HG03460 (cell line): ENCODE results near the gene HDAC9.

ENCODE experiments used
- ATAC-seq: cut with Tn5 transposase; IDR thresholded peaks from one replicate; pipeline ENCODE4 v1.9.1; 2021; ENCODE audit not compliant: unreplicated experiment

The HDAC9 gene

DNA sequence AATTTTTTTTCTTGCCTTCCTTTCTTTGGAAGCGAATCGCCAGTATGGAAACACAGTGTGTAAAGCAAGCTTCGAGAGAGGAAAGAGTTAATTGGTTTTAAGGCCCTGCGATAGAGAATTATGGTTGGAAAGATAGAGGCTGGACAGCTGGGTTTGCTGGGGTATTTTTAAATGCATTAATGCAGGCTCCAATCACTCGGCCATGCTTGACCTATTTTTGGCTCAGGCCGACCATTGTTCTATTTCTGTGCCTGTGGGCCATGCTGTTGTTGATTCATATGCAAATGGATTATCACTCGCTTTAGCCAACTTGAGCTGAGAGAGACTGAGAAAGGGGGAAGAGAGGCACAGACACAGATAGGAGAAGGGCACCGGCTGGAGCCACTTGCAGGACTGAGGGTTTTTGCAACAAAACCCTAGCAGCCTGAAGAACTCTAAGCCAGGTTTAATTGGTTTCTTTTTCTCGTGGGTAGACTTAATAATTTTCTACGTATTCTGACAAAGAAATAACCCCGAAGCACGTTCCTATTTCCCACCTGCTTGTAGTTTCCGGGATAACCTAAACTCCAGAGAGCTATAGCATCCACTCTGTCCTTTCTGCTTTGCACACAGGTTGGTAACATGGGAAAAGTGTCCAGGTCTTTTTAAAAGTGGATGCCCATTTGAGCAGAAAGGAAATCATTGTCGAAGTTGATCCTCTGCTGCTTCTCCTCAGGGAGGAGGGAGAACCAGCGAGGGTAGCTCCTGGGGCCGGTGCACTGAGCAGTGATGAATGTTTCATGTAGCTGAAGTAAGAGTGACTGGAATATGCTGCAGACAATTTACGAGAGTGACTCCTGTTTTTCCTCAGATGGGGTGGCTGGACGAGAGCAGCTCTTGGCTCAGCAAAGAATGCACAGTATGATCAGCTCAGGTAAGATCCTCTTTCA is at the start of gene HDAC9:
HDAC9 (plus strand) TSS at position 338 of the 929 bp plus-strand sequence; CDS start at position 892, 554 bp downstream.
- ATAC-seq, result peak; percentile 95

DNA sequence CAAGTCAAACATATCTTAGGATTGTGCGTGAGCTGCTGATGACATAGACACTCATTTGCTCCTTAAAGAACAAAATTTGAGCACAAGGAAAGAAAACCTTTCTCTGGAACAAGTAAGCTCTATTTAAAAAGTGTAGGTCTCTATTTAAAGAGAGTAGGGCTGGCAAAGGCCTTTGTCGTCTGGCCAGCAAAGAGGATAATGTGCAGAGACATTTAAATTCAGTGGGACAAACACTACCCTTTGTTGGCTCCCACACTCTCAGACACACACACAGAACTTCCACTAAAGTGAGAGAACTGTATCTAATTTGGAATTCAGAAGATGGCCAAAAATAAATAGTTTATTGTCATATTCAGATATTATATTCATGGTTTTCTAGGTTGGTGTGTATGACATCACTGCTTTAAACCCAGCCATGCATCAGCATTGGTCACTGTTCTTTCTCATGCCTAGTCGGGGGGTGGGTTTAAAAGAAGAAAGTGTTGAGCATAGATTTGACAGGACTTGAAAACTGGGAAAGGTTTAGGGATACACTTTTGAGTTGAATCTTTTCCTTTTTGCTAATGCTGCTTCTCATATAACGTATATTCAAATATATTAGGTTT is 49.5 kb upstream of the HDAC9 start:
- ATAC-seq, result no peak

DNA sequence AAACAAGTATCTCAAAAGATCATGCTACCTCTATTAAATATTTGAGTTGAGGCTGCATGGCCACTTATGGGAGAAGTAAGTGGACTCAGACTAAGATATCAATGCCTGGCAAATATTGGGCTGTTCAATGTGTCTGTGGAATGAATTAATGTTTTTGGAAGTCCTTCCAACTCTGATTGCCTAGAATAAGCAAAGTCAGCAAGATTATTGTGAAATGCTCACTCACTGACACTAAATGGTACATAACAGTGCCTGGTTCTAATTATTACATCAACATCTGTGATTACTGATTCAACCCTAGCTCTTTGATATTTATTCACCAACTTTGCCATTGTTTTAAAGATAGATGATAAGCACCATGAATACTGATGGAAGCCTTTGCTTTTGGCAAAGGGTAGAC is 45.5 kb upstream of the HDAC9 start:
- ATAC-seq, result no peak

DNA sequence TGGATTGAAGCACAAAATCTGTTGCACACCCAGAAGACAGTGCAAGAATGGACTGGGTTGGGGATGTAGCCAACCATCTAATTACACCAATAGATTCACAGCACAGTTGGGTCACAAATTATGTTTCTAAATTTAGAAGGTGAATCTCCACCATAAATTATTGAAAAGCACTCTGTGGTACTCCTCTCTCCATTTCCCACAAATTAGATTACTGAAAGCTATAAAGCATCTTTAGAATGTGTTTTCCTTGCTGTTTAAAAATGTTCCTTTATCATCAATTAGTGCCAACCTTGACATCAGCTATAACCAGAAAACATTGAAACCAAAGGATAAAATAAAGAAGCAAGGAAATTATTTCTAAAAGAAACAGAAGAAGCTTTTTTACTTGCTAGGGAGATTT is 39.9 kb upstream of the HDAC9 start:
- ATAC-seq, result no peak

DNA sequence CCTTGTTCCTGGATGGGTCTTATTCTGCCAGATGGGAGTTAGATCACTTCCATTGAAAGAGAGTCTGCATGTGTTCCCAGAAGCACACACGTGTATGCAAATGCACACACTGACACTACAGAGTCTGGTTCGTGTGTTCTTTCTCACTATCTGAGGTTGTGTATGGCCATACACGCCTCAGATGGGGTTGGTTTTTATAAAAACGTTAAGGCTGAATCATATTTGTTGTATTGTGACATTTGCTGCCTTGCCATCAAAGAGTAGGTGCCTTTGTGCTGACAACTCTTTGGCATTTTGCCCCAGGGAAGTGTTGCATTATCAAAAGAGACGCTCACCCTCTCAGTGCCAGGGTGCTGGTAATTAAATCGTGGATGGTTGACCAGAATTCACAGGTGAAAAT is 37.7 kb upstream of the HDAC9 start:
- no peak for ATAC-seq

DNA sequence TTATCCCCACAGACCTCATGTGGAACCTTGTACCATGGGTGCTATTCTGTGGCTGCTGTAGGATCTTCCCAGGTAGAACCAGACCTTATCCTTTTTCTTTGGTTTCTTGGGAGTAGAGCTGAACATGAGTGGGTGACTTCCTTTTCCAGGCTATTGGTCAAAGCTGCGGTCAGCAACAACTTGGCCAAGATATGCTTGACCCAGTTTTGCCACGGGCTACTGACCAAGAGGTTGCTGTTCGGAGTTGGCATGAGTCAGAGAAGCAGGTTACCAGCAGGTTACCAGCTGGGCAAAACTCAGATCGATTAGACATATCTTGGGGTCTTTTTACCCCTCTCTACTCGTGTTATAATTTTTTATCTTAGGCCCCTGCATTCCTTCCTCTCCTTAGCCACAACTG is 36.7 kb upstream of the HDAC9 start:
- ATAC-seq, result no peak

DNA sequence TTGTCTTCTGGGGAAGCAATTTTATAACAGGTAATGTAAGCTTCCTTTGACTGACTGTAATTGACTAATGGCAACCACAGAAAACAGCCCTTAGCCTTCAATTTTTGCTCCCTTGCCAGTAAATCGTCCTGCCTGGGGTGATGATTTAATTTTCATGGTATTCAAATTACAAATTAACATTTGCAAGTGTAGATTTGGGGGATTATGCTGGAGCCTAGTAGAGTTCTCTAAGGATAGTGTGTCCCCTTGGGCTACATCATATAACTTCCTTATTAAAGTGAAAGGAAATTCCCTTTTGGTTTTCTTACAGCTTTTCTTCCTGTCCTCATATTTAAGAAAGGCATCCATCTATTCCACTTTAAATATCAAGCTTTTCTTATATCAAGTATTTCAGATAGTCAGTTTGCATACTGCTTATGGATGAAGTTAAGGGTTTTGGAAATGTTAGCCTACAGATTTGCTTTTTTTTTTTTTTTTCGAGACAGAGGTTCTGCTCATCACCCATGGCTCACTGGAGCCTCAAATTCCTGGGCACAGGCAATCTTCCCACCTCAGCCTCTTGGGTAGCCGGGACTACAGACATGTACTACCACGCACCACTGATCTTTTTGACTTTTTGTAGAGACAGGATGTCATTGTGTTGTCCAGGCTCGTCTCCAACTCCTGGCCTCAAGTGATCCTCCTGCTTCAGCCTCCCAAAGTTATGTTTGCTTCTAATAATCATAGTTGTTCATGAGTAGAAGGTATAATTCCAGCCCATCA is 35.9 kb upstream of the HDAC9 start:
- no peak for ATAC-seq

DNA sequence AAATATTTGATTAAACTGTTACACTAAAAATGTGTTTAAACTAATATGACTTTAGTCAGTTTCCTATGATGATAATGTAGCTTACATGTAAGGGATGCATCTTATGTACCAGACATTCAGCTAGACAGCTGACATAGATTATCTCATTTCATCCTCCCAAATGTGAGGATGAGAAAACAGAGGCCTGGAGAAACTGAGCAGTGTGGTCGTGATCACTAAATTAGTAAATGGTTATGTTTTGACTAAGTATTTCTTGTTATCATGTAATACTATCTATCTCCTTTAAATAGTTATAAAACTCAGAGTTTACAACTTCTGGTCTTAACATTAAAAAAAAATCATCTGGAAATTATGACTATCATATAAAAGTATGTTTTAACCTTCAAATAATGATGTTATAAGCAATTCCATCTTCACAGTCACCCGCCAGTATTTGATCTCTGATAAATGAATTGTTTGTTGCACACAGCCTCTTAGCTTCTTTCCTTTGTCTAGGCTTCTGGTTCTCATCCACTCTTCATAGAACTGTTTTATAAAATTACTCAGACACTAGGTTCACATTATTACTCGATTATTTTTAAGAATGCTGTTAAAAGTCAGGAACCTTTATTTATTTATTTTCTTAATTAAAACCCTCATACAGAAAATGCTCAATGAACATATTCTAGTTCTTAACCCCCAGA is 33.6 kb upstream of the HDAC9 start:
- ATAC-seq, result peak; percentile 42

DNA sequence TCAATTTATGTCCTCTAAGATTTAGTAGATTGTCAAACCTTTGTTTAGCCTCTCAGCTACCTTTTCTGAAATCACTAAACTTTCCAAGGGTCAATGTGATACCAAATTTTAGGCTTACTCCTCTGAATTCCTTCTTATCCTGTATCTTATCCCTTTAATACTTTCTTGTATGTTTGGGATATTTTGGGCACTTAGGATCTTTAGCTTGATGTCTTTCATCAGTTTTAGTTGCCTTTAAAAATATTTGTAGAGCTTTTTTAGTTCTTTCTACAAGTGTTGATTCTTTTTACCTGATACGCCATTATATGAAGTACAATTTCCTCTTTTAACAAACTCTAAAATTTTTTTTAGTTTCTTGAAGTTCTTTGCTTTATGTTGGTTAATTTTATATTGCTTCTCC is 30.7 kb upstream of the HDAC9 start:
- no peak for ATAC-seq

DNA sequence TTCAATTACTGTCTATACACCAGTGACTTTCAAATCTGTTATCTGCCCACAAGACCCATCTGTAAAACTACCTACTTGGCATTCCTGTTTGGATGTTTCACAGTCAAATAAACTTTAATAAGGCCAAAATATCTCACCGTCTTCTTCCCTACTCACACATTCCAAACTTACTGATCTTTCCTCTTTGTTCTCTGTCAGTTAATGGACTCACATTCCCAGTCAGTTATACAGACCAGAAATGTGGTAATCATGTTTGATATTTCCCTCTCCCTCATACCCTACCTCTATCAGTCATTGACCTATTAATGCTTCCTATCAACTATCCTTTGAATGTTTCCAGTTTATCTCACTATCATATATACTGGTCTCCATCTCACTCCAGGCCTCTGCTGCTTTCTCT is 28.5 kb upstream of the HDAC9 start:
- ATAC-seq, result no peak

DNA sequence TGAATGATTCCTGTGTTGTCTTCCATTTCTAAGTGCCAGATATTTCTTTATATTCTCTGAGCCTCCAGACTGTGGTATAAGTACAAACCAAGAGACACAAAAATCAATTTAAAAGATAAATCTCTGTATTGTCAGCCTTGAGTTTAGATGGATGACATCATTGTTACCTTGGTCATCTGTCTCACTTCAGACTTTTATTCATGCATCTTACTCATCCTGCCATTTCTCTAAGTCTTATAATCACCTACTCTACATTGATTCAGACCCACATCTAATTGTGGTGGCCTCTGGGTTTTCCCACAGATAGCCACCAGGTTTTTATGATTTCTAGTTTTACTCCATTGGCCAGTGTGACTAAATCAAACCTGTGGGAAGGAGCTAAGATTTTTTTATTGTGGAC is 26.8 kb upstream of the HDAC9 start:
- no peak for ATAC-seq

DNA sequence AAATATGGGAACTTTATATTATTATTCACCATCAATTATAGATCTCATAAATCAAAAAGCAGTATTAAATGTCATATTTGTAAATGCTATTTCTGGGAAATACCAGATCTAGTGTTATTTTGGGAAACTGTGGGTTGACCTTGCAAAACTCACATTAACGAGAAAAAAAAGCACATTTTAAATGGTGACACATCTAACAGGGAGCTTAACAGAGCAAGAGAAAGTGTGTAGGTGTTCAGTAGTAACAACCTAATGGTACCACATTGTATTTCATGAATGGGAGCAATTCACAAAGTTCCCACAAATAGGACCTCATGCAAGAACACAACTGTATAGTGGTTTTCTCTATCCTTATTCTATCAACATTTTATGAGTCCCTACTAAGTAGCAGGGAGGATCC is 26.2 kb upstream of the HDAC9 start:
- ATAC-seq, result no peak

DNA sequence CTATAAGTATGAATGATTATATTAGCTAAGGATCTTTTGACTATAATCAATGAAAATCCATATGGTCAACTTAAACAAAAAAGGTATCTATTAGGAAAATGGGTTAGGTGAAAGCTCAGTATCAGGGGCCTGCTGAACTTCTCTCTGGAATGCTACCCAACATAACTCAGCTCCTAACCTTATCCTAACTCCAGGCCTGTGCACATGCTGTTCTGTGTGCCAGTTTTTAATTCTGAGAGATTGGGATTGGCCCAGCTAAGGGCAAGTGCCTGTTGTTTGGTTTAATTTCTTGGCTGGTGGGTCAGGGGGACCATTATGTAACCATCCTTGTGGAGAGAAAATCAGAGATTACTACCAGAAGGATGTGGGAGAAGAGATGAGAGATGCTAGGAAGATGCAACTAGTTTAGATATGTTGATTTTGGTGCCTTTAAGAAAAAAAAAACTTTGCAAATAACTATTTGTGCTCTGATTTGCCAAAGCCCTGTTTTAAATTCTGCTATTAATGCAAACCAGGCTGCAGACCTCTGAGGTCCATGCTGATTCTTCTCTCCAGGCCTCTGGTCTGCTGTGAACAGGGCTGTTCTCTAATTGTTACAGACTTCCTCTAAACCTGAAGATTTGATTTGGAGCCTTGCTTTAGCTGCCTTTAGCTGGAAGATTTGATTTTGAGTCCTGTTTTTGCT is 23.9 kb upstream of the HDAC9 start:
- no peak for ATAC-seq

DNA sequence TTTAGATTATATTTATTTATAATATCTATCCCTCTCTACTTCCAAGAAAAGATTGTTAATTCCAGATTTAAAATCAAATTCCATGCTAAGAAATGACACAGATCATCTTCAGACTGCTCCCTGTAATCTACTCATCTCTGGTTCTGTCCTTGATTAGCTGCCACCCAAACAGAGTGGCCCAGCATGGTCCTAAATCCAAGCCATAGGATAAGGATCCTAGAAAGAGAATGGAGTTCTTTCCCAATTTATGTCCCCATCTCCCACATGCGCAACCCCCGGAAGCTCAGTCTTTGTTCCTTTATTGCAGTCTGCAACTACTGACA is 23.4 kb upstream of the HDAC9 start:
- no peak for ATAC-seq

DNA sequence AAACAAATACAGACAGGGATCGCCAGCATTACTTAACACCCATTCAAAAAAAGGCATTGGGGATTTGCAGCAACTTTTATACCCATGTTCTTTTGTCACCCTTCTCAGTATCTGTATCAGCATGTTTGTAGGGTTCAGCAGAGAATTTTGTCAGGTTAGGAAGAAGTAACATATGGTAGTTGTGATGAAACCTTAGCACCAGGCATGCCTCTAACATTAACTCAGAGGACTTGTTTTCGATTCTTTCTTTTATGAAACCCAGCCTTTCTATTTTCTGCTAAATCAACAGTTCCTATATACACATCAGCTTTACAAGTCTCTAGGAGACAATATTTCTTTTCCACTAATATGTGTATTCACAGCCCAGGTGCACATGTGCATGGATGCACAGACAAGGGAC is 22.4 kb upstream of the HDAC9 start:
- ATAC-seq, result no peak

DNA sequence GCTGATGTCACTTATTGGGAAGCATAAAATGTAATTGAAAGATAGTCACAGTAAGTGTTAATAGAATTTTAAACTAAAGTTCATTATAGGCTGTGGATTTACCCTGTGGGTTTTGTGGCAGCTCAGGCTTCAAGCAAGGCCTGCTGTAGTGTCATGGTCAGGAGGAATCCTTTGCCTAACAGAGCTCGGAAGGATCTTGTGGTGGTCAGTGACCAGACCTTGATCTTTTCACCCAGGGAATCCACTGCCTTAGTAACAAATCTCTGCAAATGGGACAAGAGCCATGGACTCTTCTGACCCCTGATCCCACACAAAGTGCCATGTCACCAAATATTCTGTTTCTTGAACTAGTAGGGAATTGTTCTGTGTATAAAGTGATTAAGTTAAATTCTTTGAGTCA is 20.6 kb upstream of the HDAC9 start:
- no peak for ATAC-seq

DNA sequence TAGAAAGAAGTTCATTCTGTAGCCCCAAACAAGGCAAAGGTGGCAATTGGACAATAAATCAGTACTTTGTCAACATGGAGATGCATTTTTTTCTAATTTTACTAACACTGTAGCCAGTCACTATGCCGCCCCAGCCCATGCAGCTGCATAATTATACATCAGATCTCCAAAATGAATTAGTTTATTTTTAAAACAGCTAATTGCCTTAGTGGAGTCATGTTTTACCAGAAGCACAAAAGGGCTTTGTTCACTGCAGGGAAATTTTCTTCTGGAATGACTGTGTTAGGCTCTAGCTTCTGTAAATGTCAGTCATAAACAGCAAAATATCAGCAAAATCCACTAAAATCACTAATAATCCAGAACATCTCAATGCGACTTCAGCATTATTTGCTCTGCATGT is 20.1 kb upstream of the HDAC9 start:
- no peak for ATAC-seq

DNA sequence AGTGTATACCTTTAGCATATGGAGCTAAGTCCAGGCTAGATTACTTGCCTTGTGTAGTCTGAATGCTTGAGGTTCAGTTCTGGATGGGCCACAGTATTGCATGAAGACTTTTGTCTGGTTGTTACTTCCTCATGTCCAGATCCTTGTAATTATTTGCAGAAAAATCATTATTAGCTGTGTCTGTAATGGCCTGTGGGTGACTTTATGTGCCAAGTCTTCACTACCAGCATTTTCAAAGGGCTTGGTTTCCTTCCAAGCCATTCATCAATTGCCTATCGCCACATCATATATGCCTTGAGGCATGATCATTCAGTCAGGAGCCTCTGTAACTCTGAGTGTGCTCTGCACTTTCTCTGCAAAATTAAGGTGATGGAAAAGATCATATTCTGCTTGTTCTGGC is 13.8 kb upstream of the HDAC9 start:
- no peak for ATAC-seq

DNA sequence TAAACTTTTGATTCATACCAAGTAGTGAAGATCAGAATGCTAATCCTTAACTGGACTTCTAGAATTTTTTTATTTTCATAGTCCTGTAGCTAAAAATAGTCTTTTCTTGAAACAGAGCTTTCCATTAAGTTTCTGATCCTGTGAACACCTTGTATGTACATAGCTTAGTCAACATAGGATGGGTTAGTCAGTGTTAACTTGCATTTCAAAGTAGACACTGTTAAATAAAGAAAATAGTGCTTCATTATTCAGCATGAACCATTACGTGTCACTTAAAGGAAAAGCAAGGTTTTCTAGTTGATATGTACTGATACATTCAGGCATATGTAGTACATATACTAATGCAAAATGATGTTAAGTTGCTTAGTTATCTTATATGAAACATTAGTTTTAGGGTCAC is 7.5 kb upstream of the HDAC9 start:
- ATAC-seq, result no peak

DNA sequence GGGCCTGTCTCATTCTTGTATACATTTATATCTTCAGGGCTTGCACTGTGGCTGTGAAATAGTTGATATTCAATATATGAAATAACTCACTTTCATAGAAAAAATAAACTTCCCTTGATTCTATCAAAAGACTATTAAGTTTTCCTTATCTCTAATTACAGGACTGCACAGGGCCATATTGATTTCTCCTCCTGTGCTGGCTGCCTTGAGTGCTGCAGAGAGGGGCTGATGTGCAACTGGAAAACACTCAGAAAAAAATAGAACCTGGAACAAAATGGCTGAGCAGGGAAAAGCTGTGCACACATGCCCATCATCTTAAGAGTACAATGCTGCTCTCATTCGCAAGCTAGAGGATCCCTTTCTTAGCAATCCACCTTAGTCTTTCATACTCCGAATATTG is 5.9 kb upstream of the HDAC9 start:
- no peak for ATAC-seq

DNA sequence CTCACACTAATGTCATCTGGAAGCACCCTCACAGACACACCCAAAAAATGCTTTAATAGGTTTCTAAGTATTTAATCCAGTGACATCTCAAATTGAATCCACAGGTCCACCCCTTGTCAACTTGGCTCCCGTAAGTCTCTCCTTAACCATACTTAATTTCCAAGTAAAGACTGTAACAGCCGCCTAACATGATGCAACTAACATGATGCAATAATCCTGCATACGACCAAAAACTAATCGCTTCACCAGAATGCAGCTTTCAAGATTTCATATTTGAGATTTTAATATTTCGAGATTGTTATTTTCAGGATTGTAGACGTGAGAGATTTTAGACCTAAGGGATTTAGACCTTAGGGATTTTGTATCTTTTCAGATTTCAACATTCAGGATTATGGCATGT is 3.7 kb upstream of the HDAC9 start:
- ATAC-seq, result no peak
